Ishikawa (cell line): ENCODE results near the gene CLDN14.

Source experiments
- CEBPB ChIP-seq: IDR thresholded peaks from 2 replicates; pipeline ENCODE4 v1.6.1; 2012
- EP300 ChIP-seq: IDR thresholded peaks from 2 replicates; pipeline ENCODE4 v1.6.1; 2012; ENCODE audit warnings: borderline replicate concordance
- FOXM1 ChIP-seq: IDR thresholded peaks from 2 replicates; pipeline ENCODE4 v1.6.1; 2012; ENCODE audit warnings: low read depth, borderline replicate concordance
- NFIC ChIP-seq: IDR thresholded peaks from 2 replicates; pipeline ENCODE4 v1.6.1; 2012
- RAD21 ChIP-seq: IDR thresholded peaks from 2 replicates; pipeline ENCODE4 v1.6.1; 2012; ENCODE audit warnings: low read depth
- REST ChIP-seq: IDR thresholded peaks from 2 replicates; pipeline ENCODE4 v1.6.1; 2012; ENCODE audit warnings: low read depth, mild to moderate bottlenecking
- TAF1 ChIP-seq: IDR thresholded peaks from 2 replicates; pipeline ENCODE4 v1.6.1; 2012; ENCODE audit warnings: low read depth, mild to moderate bottlenecking
- TCF12 ChIP-seq: IDR thresholded peaks from 2 replicates; pipeline ENCODE4 v1.6.1; 2012; ENCODE audit warnings: low read depth
- YY1 ChIP-seq: IDR thresholded peaks from 2 replicates; pipeline ENCODE4 v1.6.1; 2012; ENCODE audit warnings: low read depth
- ZBTB7A ChIP-seq: IDR thresholded peaks from 2 replicates; pipeline ENCODE4 v1.6.1; 2012; ENCODE audit warnings: low read depth
- TF ChIP-seq, protein P1 (sequence below): IDR thresholded peaks from 2 replicates; pipeline ENCODE4 v1.6.1; 2012

DNA sequence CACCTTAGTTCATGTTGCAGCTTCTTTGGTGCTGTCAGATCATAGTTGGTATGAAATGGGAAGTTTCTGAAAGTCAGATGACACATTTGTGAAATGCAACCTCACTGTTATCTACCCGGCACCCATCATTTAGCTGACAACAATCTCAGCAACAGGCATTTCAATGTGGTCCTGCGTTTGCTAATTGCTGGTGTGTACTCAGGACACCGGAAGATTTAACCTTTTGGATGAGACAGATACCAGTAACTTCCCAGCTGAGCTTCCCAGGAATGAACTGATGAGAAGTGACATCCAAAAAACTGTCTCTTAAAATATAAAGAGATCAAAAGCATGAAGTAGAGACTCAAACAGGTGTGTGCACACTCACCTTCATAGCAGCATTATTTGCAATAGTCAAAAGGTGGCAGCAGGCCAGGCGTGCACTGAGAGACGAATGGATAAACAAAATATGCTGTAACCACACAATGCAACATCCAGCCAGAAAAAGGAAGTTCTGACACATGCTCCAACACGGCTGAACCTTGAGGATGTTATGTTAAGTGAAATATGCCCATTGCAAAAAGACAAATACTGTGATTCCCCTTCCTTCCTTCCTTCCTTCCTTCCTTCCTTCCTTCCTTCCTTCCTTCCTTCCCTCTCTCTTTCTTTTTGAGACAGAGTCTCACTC lies 7.9 kb upstream of the CLDN14 start:
- TF ChIP-seq, protein P1, sequence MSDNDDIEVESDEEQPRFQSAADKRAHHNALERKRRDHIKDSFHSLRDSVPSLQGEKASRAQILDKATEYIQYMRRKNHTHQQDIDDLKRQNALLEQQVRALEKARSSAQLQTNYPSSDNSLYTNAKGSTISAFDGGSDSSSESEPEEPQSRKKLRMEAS: no peak
- TF ChIP-seq EP300 (no peak), REST (no peak), CEBPB (no peak), YY1 (no peak), NFIC (no peak), TAF1 (no peak), FOXM1 (no peak), RAD21 (no peak), TCF12 (no peak), ZBTB7A (no peak)
